Keratinocyte (primary cell): ENCODE results near the gene MUS81. TPM values are rescaled to one million over a fixed set of nuclear protein-coding genes. Genes with fewer than 3 reads are reported as not detected.

Experiments
- DNase-seq: peaks from one replicate; pipeline ENCODE4 v3.0.0-alpha.2; 2011; ENCODE audit warnings: low read depth, missing footprints, low spot score
- FAIRE-seq: peaks from 2 replicates; lab custom pipeline; 2011; peaks lifted over from hg19 to GRCh38; lab: Jason Lieb, UNC
- H2AFZ ChIP-seq: 2 replicates; pipeline ENCODE4 v1.6.0; 2012; ENCODE audit warnings: low read length, control low read depth, inconsistent platforms; ENCODE audit not compliant: control insufficient read depth
- H3K27ac ChIP-seq: 2 replicates; pipeline ENCODE4 v1.5.1; 2011; ENCODE audit warnings: low read length; ENCODE audit not compliant: control insufficient read depth, insufficient read depth
- H3K27me3 ChIP-seq: 3 replicates; pipeline ENCODE4 v1.6.0; 2011; ENCODE audit warnings: low read length; ENCODE audit not compliant: control insufficient read depth, insufficient read depth; ENCODE audit errors: extremely low read depth
- H3K36me3 ChIP-seq, 2 experiments: 2 replicates in 1 of 2; 3 replicates in 1 of 2; pipeline ENCODE4 v1.5.1; 2011; ENCODE audit warnings: low read length in 2 of 2, mild to moderate bottlenecking in 1 of 2; ENCODE audit not compliant: control insufficient read depth in 2 of 2, insufficient read depth in 2 of 2; ENCODE audit errors: extremely low read depth in 1 of 2
- H3K4me1 ChIP-seq: 3 replicates; pipeline ENCODE4 v1.5.1; 2011; ENCODE audit warnings: low read length; ENCODE audit not compliant: control insufficient read depth, insufficient read depth; ENCODE audit errors: extremely low read depth
- H3K4me2 ChIP-seq: 3 replicates; pipeline ENCODE4 v1.6.0; 2011; ENCODE audit warnings: low read depth, low read length; ENCODE audit not compliant: control insufficient read depth, insufficient read depth; ENCODE audit errors: extremely low read depth
- H3K4me3 ChIP-seq, 3 experiments: fragments of 200-600 bp in 1 of 3; sonication (generic) in 1 of 3; 2 replicates in 2 of 3; 3 replicates in 1 of 3; pipeline ENCODE4 v1.5.1; 2011 to 2016; ENCODE audit warnings: low read length in 3 of 3, mild to moderate bottlenecking in 3 of 3, control low read depth in 2 of 3, inconsistent platforms in 1 of 3, low read depth in 1 of 3, mixed read lengths in 1 of 3, mixed run types in 1 of 3, moderate library complexity in 1 of 3; ENCODE audit not compliant: control insufficient read depth in 2 of 3, insufficient read depth in 2 of 3; ENCODE audit errors: extremely low read depth in 1 of 3
- H3K79me2 ChIP-seq: 2 replicates; pipeline ENCODE4 v1.6.0; 2012; ENCODE audit warnings: low read length; ENCODE audit not compliant: control insufficient read depth, insufficient read depth
- H3K9ac ChIP-seq: 3 replicates; pipeline ENCODE4 v1.6.0; 2011; ENCODE audit warnings: low read length; ENCODE audit not compliant: control insufficient read depth, insufficient read depth; ENCODE audit errors: extremely low read depth
- H3K9me1 ChIP-seq: 3 replicates; pipeline ENCODE4 v1.6.0; 2011; ENCODE audit warnings: low read length; ENCODE audit not compliant: control insufficient read depth, insufficient read depth; ENCODE audit errors: extremely low read depth
- H3K9me3 ChIP-seq: 2 replicates; pipeline ENCODE4 v1.5.1; 2012; ENCODE audit warnings: low read depth, low read length; ENCODE audit not compliant: control insufficient read depth
- H4K20me1 ChIP-seq: 3 replicates; pipeline ENCODE4 v1.6.0; 2011; ENCODE audit warnings: low read length; ENCODE audit not compliant: control insufficient read depth, insufficient read depth; ENCODE audit errors: extremely low read depth
- EZH2 ChIP-seq: IDR thresholded peaks from one replicate; pipeline ENCODE4 v1.6.1; 2012; ENCODE audit warnings: inconsistent platforms, mild to moderate bottlenecking, low read length, moderate library complexity
- dilution Hi-C: fragments of 300-500 bp; cut with MboI; formaldehyde crosslinking; loops from one replicate; pipeline ENCODE4 v1.7.0; 2020; ENCODE audit warnings: low sequenced_read_pairs; ENCODE audit not compliant: extremely low pct_ligation_motif_present
- polyA plus RNA-seq, 5 experiments: library from polyadenylated mRNA; depleted of rRNA in 3 of 5; stranded (reverse) in 3 of 5; stranded (forward) in 1 of 5; unstranded in 1 of 5; fragments of >200 nt; gene quantifications; 1 replicate in 1 of 5; 2 replicates in 3 of 5; 3 replicates in 1 of 5; pipeline versions ENCODE4 v1.2.1 to v1.2.3, GENCODE V29; 2011 to 2012; ENCODE audit warnings: missing spikeins in 2 of 5, low read depth in 1 of 5, low replicate concordance in 1 of 5
- TF ChIP-seq, protein P1 (sequence below), 3 experiments: IDR thresholded peaks in 1 of 3; conservative IDR thresholded peaks in 1 of 3; optimal IDR thresholded peaks in 1 of 3; 2 replicates in 2 of 3; 3 replicates in 1 of 3; pipeline versions ENCODE3 to v1.5.1; 2011; ENCODE audit warnings: low read length in 3 of 3, mild to moderate bottlenecking in 3 of 3, moderate library complexity in 2 of 3, control low read depth in 1 of 3, inconsistent platforms in 1 of 3; ENCODE audit not compliant: insufficient read depth in 2 of 3; ENCODE audit errors: extremely low read depth in 1 of 3

The MUS81 gene
- polyA plus RNA-seq, 1 donor (not counting 4 experiments of a cell fraction or from before 2014, with no cell fraction given), result 28.0 TPM

DNA sequence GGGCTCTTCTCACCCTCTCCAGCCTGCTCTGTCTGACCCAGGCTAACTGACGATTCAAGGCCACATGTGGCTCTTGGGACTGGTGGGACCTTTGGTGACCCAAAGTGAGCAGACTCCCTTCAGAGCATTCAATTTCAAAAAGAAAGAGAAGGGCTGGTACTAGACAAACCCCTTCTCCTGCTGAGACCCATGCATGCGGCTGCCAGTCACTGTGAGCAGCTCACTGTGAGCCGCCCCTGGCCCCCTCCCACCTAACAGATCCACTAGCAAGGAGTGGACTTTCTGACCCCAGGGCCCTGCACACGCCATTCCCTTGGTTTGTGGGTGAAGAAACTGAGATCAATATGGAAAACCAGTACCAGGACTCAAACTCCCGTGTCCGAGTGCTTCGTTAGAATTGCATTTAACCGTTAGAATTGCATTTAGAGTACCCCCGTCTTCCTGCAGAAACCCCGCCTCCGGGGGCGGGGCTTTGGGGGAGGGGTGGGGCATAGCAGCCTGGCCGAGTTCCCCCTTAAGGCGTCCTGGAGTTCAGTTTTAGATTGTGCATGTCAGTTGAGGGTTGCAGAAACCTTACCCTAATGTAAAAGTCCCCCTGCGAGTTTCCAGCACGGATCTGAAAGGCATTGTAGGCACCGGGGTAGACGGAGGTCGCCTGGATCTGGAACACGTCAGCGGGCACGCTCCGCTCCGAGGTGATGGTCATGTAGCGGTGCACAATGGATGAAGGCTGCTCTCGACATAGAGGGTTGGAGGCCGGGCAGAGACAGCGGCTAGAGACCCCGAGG lies 7.2 kb downstream of the MUS81 start:
- Histone ChIP-seq H3K27me3 (no peaks in the 10 kb centered on the region), H3K4me2 (no peak overlapping the region), H3K9me3 (no peaks in the 10 kb centered on the region), H3K36me3 (peaks cover 32 to 41% of the 10 kb centered on the region in 2 experiments), H2AFZ (no peak overlapping the region), H3K79me2 (peaks cover 11% of the 10 kb centered on the region), H3K27ac (no peak overlapping the region), H3K9ac (no peak overlapping the region), H4K20me1 (no peaks in the 10 kb centered on the region), H3K4me3 (no peak overlapping the region), H3K9me1 (no peaks in the 10 kb centered on the region), H3K4me1 (no peaks in the 10 kb centered on the region)
- no peak for DNase-seq
- dilution Hi-C loops, result no loop called here
- no peak for TF ChIP-seq EZH2
- TF ChIP-seq, protein P1, sequence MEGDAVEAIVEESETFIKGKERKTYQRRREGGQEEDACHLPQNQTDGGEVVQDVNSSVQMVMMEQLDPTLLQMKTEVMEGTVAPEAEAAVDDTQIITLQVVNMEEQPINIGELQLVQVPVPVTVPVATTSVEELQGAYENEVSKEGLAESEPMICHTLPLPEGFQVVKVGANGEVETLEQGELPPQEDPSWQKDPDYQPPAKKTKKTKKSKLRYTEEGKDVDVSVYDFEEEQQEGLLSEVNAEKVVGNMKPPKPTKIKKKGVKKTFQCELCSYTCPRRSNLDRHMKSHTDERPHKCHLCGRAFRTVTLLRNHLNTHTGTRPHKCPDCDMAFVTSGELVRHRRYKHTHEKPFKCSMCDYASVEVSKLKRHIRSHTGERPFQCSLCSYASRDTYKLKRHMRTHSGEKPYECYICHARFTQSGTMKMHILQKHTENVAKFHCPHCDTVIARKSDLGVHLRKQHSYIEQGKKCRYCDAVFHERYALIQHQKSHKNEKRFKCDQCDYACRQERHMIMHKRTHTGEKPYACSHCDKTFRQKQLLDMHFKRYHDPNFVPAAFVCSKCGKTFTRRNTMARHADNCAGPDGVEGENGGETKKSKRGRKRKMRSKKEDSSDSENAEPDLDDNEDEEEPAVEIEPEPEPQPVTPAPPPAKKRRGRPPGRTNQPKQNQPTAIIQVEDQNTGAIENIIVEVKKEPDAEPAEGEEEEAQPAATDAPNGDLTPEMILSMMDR (optimal IDR thresholded peaks at IDR 0.05 in 1 of 3, IDR thresholded peaks at IDR 0.05 in 1 of 3, conservative IDR thresholded peaks at IDR 0.05 in 1 of 3; ENCODE audit: extremely low read depth in 1 of 3, insufficient read depth in 2 of 3, low read length in 3 of 3), result no peak
- no peak for FAIRE-seq

DNA sequence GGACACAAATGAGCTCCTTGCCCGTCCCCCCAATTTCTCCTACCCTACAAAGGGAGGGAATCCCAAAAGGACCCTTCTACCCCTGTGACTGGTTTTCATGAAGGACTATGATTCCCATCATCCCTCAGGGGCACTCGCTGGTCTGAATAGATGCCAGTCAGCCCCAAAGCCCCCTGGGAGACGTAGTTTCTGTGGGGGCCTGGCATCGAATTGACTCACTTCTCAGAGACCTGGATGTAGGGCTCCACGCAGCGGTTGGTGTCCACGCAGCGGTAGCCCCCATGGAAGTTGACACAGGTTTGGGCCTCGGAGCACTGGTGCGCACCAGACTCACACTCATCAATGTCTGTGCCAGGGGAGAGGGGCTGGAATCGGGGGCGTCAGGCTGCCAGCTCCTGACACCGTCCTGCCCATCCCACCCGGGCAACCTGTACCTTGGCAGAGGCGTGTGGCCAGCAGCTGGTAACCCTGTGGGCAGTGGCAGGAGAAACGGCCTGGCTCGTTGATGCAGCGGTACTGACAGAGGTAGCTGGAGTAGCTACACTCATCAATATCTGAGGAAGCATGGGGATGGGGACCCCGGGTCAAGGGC lies 7.9 kb downstream of the MUS81 start:
- Histone ChIP-seq H3K27ac (no peak overlapping the region), H3K4me3 (no peak overlapping the region), H3K9me3 (no peaks in the 10 kb centered on the region), H3K79me2 (peaks cover 4% of the 10 kb centered on the region), H4K20me1 (no peaks in the 10 kb centered on the region), H3K27me3 (no peaks in the 10 kb centered on the region), H3K36me3 (peaks cover 27 to 34% of the 10 kb centered on the region in 2 experiments), H2AFZ (no peak overlapping the region), H3K4me2 (no peak overlapping the region), H3K4me1 (no peaks in the 10 kb centered on the region), H3K9ac (no peak overlapping the region), H3K9me1 (no peaks in the 10 kb centered on the region)
- TF ChIP-seq EZH2, result no peak
- TF ChIP-seq, protein P1 (optimal IDR thresholded peaks at IDR 0.05 in 1 of 3, IDR thresholded peaks at IDR 0.05 in 1 of 3, conservative IDR thresholded peaks at IDR 0.05 in 1 of 3; ENCODE audit: extremely low read depth in 1 of 3, insufficient read depth in 2 of 3, low read length in 3 of 3), result no peak
- DNase-seq, result no peak
- dilution Hi-C loops, result no loop called here
- no peak for FAIRE-seq
